GM18951 (cell line): ENCODE measurements around the gene EPS8.
"Not testable (repeated sequence)": the region's sequence is repeated elsewhere in the genome, so short reads cannot be mapped to it uniquely, and the experiment has no call there.

ENCODE experiments used
- POLR2A ChIP-seq: IDR thresholded peaks from 4 replicates; pipeline ENCODE4 v1.6.1; 2011; ENCODE audit warnings: mild to moderate bottlenecking; ENCODE audit not compliant: insufficient read length, insufficient read depth; ENCODE audit errors: extremely low read depth
- in situ Hi-C: fragments of 300-500 bp; cut with MboI; formaldehyde crosslinking; loops from one replicate; pipeline ENCODE4 v1.12.0; 2022; ENCODE audit warnings: low sequenced_read_pairs, mixed read lengths, inconsistent platforms; ENCODE audit not compliant: unreplicated experiment

Gene EPS8

DNA sequence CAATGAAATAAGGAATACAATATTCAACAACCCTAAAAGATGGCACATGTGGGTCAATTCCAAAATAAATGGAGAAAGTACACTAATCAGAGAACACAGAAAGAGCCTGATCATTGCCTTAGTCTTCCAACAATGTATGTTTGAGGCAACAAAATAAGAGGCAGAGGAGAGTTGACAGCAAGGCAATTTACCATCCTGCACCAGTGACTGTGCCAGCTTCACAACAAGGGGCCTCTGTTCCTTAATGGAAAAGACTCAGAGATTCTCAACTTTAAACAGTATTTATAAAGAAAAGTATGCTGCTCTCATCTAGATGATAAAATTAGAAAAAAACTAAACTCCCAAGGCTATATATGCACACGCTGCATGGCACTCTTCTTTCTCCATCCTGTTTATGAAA, 25.9 kb downstream of the EPS8 start:
- in situ Hi-C loops, result no loop called here
- no peak for TF ChIP-seq POLR2A

GRCh38 chr12:15762162-15762561, 27.0 kb downstream of the EPS8 start:
- in situ Hi-C loops, result not testable (repeated sequence)

GRCh38 chr12:15757553-15758255, 31.5 kb downstream of the EPS8 start:
- no peak for TF ChIP-seq POLR2A
- in situ Hi-C loops, result no loop called here

- in situ Hi-C loops, result no loop called here
- no peak for TF ChIP-seq POLR2A
Observed at GRCh38 chr12:15756822-15757221, 32.4 kb downstream of the EPS8 start.

DNA sequence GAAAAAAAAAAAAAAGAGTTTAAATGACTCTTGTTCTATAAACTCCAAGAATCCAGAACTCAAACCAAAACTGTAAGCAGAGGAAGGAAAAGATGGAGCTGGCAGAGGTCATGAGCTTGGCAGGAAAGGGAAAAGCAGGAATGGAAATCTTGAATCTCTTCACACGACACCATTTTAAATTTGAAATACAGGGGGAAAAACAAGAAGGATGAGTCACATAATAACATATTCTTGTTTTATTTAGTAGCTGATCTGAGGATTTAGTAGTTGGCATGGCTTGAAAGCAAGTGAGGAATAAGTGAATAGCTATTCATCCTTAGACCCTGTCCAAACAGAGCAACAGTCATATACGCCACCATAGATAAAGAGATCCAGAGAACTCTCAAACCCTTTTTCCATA, 35.0 kb downstream of the EPS8 start:
- no peak for TF ChIP-seq POLR2A

GRCh38 chr12:15752785-15753184, 36.4 kb downstream of the EPS8 start:
- in situ Hi-C loops, result no loop called here
- no peak for TF ChIP-seq POLR2A

More for the DNA sequence above, 35.0 kb downstream of the EPS8 start:
- in situ Hi-C loops, result no loop called here

DNA sequence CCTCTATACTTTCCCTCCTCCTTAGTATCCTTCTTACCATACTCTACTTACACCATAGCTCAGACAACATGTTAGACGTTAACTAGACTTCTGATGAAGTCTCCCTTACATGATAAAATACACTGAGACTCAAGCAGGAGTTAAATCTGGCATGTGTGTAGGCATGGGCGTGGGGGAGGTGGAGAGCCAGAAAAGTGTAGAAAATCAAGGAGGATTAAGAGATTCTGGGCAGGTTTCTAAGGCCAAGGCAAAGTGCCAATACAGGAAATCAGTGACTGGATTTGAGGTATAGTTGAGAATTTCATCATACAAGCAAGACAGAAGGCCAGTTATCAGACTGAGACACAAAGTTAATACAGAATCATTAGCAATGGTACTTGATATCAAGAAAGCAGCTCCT, 37.4 kb downstream of the EPS8 start:
- in situ Hi-C loops, result no loop called here
- TF ChIP-seq POLR2A, result no peak

GRCh38 chr12:15749937-15750336, 39.3 kb downstream of the EPS8 start:
- TF ChIP-seq POLR2A, result no peak
- in situ Hi-C loops, result no loop called here

- in situ Hi-C loops, result not testable (repeated sequence)
Observed at GRCh38 chr12:15741870-15742269, 47.3 kb downstream of the EPS8 start.

DNA sequence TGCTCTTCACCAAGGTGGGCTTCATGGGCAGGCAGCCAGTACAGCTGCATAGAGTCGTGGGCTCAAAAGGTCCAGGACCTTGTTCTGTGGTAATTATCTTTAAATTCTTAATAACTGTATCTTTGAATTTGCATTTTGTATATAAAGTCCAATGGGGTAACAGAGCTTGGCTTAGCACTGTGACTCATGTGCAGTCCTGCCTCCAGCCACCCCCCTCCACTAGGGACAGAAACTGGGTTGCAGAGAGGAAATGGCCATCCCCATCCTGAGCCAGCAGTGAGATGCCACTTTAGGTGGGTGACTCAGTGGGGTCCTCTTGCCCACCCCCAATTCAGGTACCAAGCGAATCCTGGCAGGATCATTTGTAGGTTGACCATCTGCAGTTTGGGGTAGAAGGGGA, 48.1 kb downstream of the EPS8 start:
- no peak for TF ChIP-seq POLR2A
- in situ Hi-C loops, result no loop called here

DNA sequence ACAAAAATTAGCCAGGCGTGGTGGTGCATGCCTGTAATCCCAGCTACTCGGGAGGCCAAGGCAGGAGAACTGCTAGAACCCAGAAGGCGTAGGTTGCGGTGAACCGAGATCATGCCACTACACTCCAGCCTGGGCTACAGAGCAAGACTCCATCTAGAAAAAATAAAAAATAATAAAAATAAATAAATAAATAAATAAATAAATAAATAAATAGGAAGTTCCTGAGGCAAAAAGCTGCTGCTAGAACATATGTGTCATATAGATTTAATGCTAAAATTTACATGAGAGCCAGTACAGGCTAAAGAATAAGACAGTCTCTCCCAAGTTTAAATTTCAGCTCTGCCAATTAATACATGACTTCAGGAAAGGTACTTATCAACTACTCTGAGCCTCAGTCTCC, 48.8 kb downstream of the EPS8 start:
- in situ Hi-C loops, result not testable (repeated sequence)

DNA sequence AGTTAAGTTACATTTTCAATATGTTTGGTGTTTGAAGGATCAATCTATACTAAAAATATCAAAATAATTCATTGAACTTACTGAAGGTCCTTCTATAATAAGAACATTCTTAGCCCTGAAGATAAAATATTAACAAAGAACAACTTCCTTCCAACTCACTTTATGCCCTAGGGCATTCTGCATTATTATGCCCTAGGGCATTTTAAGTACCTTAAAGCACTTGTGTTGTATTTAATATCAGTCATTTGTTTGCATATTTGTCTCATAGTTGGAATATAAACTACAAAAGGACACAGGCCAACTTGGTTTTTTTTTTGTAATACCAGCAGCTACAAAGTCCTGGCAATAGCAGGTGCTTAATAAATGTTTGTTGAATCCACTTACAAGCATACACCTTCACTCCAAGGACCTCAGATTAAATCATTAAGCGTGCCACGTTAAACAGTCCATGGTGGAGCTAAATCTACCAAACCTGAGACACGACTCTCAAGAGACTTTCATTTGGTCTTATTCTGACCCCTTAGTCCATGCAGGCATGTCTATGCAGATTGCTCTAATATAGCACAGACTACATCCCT, 50.7 kb downstream of the EPS8 start:
- in situ Hi-C loops, result no loop called here
- no peak for TF ChIP-seq POLR2A

- TF ChIP-seq POLR2A, result no peak
- in situ Hi-C loops, result no loop called here
Observed at GRCh38 chr12:15735837-15736615, 53.2 kb downstream of the EPS8 start.

DNA sequence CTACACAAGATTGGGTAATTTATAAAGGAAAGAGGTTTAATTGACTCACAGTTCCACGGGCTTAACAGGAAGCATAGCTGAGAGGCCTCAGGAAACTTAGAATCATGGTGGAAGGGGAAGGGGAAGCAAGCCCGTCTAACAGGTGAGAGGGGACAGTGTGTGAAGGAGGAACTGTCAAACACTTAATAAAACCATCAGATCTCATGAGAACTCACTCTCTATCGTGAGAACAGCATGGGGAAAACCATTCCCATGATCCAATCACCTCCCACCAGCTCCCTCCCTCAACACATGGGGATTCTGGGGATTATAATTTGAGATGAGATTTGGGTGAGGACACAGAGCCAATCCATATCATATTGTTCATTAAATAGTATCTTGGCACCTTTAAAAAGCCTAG, 56.1 kb downstream of the EPS8 start:
- TF ChIP-seq POLR2A, result no peak
- in situ Hi-C loops, result no loop called here

- in situ Hi-C loops, result no loop called here
- no peak for TF ChIP-seq POLR2A
Observed at GRCh38 chr12:15732341-15733061, 56.7 kb downstream of the EPS8 start.
